ENCODE results near the gene DHRS2. TPM values are rescaled to one million over a fixed set of nuclear protein-coding genes. Genes with fewer than 3 reads are reported as not detected.

Gene DHRS2
- total RNA-seq, 1 donor from 2014 or later, result not detected

DNA sequence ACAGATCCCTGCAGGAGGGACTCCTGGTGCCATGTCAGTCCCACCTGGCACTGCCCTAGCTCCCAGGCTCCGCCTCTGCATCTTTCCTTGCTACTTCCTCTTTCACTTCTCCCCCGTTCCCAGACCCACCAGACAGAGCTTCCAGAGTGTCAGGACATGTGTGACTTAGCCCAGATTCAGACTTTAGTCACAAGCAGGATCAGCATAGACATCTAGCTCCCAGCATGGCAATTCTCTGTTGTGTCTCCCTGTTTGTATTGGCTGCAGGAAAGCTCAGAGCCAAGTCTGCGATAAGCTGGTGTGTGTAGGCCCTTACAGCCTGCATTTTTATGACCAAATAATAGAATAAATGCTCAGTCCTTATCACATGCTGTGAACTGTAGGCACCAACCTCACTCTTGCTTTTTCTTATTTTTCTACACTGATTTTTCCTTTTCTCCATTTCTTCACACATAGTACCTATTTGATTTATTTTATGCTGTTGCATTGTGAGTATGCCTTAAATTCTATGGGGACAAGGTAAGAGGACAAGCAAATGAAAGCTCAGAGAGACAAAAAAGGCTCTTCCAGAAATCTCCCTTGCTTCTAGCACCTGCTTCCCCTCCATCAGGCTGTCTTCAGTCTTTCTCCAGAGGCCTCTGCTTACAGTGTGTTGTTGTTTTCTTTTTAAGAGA lies 5.9 kb downstream of the DHRS2 start:
- no peak for DNase-seq (ENCODE audit: low spot score)
- TF ChIP-seq, protein P1, sequence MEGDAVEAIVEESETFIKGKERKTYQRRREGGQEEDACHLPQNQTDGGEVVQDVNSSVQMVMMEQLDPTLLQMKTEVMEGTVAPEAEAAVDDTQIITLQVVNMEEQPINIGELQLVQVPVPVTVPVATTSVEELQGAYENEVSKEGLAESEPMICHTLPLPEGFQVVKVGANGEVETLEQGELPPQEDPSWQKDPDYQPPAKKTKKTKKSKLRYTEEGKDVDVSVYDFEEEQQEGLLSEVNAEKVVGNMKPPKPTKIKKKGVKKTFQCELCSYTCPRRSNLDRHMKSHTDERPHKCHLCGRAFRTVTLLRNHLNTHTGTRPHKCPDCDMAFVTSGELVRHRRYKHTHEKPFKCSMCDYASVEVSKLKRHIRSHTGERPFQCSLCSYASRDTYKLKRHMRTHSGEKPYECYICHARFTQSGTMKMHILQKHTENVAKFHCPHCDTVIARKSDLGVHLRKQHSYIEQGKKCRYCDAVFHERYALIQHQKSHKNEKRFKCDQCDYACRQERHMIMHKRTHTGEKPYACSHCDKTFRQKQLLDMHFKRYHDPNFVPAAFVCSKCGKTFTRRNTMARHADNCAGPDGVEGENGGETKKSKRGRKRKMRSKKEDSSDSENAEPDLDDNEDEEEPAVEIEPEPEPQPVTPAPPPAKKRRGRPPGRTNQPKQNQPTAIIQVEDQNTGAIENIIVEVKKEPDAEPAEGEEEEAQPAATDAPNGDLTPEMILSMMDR (IDR thresholded peaks at IDR 0.05; ENCODE audit: unreplicated experiment), result no peak
- no peak overlapping the region for H3K4me3 Mint-ChIP-seq (ENCODE audit: unreplicated experiment)
- H3K9me3 Mint-ChIP-seq (ENCODE audit: unreplicated experiment), result no peaks in the 10 kb centered on the region
- no peaks in the 10 kb centered on the region for H3K4me1 Mint-ChIP-seq (ENCODE audit: unreplicated experiment)
- H3K36me3 Mint-ChIP-seq (ENCODE audit: low read depth, unreplicated experiment), result no peaks in the 10 kb centered on the region
- H3K27ac Mint-ChIP-seq (ENCODE audit: unreplicated experiment), result no peak overlapping the region
- H3K27me3 Mint-ChIP-seq (ENCODE audit: unreplicated experiment), result peaks cover 4% of the 10 kb centered on the region

DNA sequence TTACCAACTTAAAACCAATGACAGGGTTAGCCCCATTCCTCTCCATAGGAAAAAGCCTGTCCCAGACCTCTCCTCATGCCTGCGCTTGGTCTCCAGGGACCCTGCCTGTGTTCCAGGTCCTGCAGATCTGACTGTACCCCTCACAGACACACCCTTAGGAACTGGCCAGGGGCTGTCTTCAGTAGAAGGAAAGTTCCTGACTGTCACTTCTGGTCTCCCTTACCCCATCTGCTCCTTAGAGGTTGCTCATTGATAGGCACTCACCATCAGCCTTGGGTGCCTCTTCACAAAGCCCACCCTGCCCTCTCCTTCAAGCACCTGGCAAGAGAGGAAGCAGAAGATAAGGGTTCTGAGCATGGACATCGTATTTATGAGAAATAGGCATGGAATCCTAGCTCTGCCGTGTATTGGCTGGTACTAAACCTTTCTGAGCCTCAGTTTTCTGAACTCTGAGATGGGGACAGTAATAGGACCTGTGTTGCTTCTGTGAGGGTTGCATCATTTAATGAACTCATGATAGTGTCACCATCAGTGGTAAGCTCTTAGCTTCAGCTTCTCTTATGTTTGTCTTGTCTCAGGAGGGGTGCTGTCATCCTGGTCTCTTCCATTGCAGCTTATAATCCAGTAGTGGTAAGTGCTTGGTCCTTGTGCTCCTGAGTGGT lies 7.5 kb downstream of the DHRS2 start:
- Mint-ChIP-seq H3K27ac (ENCODE audit: unreplicated experiment) (no peak overlapping the region), H3K36me3 (ENCODE audit: low read depth, unreplicated experiment) (peaks cover 9% of the 10 kb centered on the region), H3K27me3 (ENCODE audit: unreplicated experiment) (peaks cover 7% of the 10 kb centered on the region), H3K4me3 (ENCODE audit: unreplicated experiment) (no peak overlapping the region), H3K9me3 (ENCODE audit: unreplicated experiment) (no peaks in the 10 kb centered on the region), H3K4me1 (ENCODE audit: unreplicated experiment) (no peaks in the 10 kb centered on the region)
- DNase-seq (ENCODE audit: low spot score), result no peak
- TF ChIP-seq, protein P1 (IDR thresholded peaks at IDR 0.05; ENCODE audit: unreplicated experiment), result no peak

DNA sequence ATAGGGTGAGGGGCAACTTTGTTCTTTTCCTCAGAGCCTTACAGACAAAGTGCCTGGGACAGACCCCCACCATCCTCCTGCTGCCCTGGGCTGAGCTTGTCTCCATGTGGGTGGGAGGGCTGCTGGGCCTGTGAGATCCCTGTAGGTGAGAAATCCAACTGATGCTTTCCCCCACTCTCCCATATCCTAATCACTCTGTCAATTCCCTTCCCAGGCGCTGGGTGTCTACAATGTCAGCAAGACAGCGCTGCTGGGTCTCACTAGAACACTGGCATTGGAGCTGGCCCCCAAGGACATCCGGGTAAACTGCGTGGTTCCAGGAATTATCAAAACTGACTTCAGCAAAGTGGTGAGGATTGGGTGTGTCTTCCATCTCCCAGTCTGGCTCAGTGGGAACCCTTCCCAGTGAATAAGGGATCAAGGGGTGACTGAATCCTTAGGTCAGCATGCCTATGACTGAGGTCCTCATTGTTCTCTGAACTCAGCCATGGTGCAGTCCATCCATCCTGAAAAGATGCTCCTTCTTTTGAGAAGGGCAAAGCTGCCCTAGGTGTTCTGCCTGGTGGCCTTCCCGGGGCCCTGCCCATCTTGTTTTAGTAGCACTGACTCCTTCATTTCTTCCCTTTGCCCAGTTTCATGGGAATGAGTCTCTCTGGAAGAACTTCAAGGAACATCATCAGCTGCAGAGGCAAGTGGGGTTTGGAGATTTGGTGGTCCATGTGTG lies 8.2 kb downstream of the DHRS2 start:
- DNase-seq (ENCODE audit: low spot score), result no peak
- Mint-ChIP-seq H3K4me1 (ENCODE audit: unreplicated experiment) (no peaks in the 10 kb centered on the region), H3K27me3 (ENCODE audit: unreplicated experiment) (peaks cover 10% of the 10 kb centered on the region), H3K4me3 (ENCODE audit: unreplicated experiment) (no peak overlapping the region), H3K27ac (ENCODE audit: unreplicated experiment) (no peak overlapping the region), H3K9me3 (ENCODE audit: unreplicated experiment) (no peaks in the 10 kb centered on the region), H3K36me3 (ENCODE audit: low read depth, unreplicated experiment) (peaks cover 9% of the 10 kb centered on the region)
- TF ChIP-seq, protein P1 (IDR thresholded peaks at IDR 0.05; ENCODE audit: unreplicated experiment), result no peak

DNA sequence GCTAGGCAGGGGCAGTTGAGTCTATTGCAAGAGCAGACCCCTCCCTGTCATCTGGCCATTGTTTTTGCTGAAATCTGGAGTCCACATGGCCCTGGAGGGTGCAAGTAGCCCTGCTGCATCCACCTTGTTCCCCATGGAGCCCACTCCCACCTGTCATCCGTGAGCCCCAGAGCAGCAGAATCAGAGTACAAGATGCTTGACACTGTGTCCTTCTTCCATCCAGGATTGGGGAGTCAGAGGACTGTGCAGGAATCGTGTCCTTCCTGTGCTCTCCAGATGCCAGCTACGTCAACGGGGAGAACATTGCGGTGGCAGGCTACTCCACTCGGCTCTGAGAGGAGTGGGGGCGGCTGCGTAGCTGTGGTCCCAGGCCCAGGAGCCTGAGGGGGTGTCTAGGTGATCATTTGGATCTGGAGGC lies 8.8 kb downstream of the DHRS2 start:
- peaks cover 10% of the 10 kb centered on the region for H3K27me3 Mint-ChIP-seq (ENCODE audit: unreplicated experiment)
- no peak for DNase-seq (ENCODE audit: low spot score)
- TF ChIP-seq, protein P1 (IDR thresholded peaks at IDR 0.05; ENCODE audit: unreplicated experiment), result no peak
- no peaks in the 10 kb centered on the region for H3K9me3 Mint-ChIP-seq (ENCODE audit: unreplicated experiment)
- H3K36me3 Mint-ChIP-seq (ENCODE audit: low read depth, unreplicated experiment), result peaks cover 9% of the 10 kb centered on the region
- H3K27ac Mint-ChIP-seq (ENCODE audit: unreplicated experiment), result no peak overlapping the region
- H3K4me1 Mint-ChIP-seq (ENCODE audit: unreplicated experiment), result no peaks in the 10 kb centered on the region
- H3K4me3 Mint-ChIP-seq (ENCODE audit: unreplicated experiment), result no peak overlapping the region

DNA sequence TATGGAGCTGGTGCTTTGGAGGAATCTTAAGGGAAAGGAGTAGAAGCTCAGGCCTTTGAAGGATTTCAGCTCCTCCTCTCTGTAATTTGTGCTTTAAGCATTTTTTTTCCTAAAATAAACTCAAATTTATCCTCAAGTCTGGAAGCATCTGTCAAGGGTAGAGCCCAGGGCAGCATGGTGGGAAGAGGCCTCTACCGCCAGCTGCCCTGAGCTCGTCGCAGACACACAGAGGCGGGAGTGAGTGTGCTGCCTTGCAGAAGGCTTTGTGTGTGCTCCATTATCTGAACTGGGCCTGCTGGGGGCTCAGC lies 9.3 kb downstream of the DHRS2 start:
- DNase-seq (ENCODE audit: low spot score), result no peak
- Mint-ChIP-seq H3K4me3 (ENCODE audit: unreplicated experiment) (no peak overlapping the region), H3K27ac (ENCODE audit: unreplicated experiment) (no peak overlapping the region), H3K27me3 (ENCODE audit: unreplicated experiment) (peaks cover 10% of the 10 kb centered on the region), H3K9me3 (ENCODE audit: unreplicated experiment) (no peaks in the 10 kb centered on the region), H3K4me1 (ENCODE audit: unreplicated experiment) (no peaks in the 10 kb centered on the region), H3K36me3 (ENCODE audit: low read depth, unreplicated experiment) (peaks cover 9% of the 10 kb centered on the region)
- TF ChIP-seq, protein P1 (IDR thresholded peaks at IDR 0.05; ENCODE audit: unreplicated experiment), result no peak

Data from endothelial cell (in vitro differentiated cells).